NK-92 (cell line): ENCODE results near the gene XIRP2.

ENCODE experiments used
- DNase-seq: peaks from one replicate; lab custom pipeline; 2025; ENCODE audit not compliant: unreplicated experiment; lab: John Stamatoyannopoulos, UW

XIRP2 gene

GRCh38 chr2:167271932-167272331, 383.7 kb downstream of the XIRP2 start:
- DNase-seq: no peak

GRCh38 chr2:167275046-167275445, 386.8 kb downstream of the XIRP2 start:
- no peak for DNase-seq

- no peak for DNase-seq
Measured at GRCh38 chr2:167279810-167280209, 391.5 kb downstream of the XIRP2 start.

GRCh38 chr2:167287212-167287611, 398.9 kb downstream of the XIRP2 start:
- DNase-seq: no peak

DNA sequence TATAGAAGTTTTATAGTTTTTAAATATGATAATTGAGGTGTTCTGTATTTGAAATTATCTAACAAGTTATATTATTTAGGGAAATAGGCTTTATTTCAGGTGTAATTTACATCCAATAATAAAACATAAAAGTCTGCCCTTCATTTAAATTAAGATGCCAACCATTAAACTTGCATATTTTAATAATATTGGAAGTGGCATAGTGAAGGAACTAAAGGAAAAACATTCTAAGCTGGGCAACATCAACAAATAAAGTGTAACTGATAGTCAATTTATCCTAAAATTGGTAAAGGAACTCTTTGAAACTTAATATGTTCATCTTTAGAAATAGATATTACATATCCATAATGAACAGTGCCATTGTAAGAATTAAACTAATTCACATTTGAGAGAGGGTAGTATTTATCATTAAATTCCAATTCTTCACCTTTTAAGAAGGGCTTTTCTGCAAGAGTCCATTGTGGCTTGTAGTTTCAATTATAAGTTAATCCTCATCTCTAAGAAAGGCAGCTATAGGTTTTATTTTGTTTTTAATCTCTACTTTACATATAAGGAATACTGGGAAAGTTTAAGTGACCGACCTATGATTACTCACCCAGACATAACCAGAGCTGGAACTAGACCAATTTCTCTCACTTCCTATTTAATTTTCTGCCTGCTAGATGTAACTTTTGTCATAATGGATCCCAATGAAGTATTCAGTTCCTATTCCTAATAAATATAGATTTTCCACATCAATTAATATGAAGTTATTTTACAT, 401.6 kb downstream of the XIRP2 start:
- no peak for DNase-seq

DNA sequence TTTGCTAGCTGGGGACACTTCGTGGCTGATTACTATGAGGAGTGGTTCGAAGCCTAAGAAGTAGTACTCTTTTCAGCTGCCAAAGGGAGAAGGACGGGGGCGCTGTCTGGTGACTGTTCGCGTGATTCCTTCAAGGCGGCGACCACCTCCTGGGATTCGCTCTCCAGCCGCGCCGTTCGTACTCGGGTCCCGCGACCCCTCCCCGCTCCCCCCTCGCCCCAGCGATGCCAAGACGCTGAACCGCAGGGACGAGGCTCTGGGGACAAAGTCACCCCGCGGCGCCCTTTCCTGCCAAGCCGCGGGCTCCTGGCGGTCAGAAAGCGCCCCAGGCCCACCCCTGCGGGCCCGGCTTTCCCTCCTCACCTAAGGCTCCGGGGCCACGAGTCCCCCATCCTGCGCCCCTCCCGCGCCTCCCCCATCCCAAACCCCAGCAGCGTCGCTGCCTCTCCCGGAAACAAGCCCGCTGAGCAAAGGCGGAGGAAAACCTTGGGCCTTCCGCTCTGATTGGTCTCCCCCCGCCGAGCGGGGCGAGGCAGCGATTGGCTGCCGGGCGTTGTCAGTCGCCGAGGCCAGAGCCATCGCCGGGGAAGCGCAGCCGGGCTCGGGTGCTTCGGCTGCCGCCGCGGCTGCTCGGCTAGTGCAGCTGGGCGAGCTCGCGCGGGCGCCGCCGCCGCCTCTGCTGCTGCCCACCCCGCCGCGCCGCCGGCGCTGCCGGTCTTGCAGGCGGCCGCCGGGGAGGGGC, 404.3 kb downstream of the XIRP2 start, which contains the start of gene B3GALT1:
Gene B3GALT1, plus strand, starts transcription at position 572 of the 742 bp plus-strand sequence.
- no peak for DNase-seq

DNA sequence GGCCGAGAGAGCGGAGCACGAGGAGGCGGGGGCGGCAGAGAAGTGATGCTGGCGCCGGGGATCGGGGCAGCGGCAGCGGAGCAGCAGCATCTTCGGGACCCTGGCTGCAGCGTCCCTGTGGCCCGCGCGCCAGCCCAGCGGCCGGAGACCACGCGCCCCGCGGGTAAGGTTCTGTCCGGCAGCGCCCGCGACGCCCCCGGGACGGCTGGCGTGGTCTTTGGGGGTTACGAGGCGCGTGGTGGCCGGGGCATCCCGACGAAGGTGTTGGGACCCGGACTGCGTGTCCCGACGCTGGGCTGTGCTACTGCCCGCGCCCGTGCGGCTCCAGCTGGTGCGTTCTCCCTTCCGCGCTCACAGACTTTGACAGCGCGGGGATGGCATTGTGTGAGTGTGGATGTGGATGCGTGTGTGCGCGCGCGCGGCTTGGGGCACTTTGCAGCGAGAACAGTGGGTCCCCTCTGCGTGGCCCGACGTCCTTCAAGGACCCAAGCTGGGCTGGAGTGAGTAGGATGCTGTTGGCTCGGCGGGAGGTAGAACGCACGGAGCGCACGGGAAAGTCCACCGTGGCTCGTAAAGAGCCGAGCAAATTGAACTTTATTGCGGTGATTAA, 405.0 kb downstream of the XIRP2 start:
- no peak for DNase-seq

DNA sequence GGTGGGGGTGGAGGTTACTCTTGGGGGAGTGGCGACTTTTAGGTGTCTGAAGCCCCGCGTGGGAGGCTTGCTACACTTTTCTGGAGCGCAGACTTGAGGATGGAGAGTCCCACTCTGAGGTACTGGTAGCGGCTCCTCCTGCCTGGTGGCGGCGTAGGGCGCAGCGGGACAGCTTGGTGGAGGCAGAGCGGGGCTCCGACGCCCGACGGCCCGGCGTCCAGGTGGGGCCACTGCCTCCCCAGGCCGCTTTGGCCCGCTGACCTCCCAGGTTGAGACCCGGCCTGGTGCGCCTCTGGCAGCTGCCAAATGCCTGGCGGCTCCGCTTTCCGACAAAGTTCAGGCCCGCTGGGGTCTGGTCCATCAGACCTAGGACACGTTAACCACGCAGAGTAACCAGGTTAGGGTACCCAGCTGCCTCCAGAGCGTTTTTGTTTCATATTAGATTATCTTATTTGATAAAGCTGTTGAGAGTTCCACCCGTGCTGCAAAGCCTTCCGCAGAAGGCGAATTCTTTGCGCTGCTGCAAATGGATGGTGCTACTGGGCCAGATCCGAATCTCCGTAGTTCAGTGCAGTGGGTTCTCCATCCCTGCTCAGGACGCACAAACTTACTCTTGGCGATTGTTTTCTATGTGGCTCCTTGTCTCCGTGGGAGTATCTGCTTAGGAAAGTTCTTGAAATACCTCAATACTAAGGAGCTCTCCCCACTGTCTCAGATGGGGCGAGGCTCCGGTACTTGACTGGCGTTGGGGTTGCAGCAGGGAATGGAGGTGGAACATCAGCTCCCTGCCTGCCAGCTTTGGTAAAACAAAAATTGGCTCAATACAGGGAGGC, 405.9 kb downstream of the XIRP2 start:
- no peak for DNase-seq

- DNase-seq: no peak
Measured at GRCh38 chr2:167294776-167295140, 406.5 kb downstream of the XIRP2 start.

DNA sequence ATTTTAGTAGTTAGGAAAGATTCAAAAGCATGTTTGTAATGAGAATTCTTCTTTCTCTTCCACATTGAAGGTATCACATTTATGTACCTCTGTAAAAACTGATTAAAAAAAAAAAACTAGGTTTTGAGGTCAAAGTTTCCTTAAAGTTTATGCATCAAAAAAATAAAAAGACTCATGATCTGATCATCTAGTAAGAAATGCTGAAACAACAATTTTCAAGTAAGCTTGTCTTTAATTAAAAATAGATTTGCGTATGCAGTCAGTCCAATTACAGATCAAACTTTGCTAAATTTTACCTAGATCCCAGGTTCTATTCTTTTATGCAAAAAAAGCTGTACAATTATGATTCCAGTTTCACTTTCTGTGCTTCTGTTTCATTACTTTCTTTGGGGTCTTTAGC, 409.0 kb downstream of the XIRP2 start:
- no peak for DNase-seq

DNA sequence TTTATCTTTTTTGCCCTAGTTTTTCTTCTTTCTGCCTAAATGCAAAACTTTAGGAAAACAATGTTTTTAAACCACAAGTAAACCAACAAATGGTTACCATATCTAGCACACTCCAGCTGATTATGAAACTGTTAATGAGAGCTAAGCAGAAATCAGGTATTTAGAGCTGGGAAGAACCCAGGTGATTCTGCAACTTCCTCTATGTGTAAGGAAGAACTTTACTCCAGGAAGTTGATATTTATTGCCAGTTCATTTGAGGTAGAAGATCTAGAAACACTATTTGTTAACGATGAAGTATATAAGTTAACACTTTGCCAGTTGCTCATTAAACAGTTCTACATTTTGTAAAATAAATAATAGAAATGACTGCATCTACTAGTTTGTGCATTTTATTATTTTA, 409.7 kb downstream of the XIRP2 start:
- DNase-seq: no peak
